NCI-H774 (cell line): ENCODE measurements around the gene OR7G2.
"Not testable (repeated sequence)": the region's sequence is repeated elsewhere in the genome, so short reads cannot be mapped to it uniquely, and the experiment has no call there.

Source experiments
- DNase-seq: peaks from one replicate; lab custom pipeline; 2025; lab: John Stamatoyannopoulos, UW

OR7G2 gene

GRCh38 chr19:9073806-9074205, 33.5 kb downstream of the OR7G2 start:
- no peak for DNase-seq

DNA sequence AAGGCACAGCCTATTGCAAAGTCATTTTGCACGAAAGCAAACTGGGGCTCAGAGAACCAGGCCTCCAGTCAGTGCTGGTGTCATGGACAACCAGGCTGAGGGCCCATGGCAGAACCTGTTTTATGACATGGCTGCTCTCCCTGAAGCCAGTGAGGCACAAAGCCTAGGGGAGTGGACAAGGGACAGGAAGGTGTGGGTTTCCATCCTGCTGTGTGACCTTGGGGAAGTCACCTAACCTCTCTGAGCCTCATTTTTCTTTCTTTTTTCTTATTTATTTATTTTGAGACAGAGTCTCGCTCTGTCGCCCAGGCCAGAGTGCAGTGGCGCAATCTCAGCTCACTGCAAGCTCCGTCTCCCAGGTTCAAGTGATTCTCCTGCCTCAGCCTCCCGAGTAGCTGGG, 35.6 kb downstream of the OR7G2 start:
- DNase-seq, result not testable (repeated sequence)

DNA sequence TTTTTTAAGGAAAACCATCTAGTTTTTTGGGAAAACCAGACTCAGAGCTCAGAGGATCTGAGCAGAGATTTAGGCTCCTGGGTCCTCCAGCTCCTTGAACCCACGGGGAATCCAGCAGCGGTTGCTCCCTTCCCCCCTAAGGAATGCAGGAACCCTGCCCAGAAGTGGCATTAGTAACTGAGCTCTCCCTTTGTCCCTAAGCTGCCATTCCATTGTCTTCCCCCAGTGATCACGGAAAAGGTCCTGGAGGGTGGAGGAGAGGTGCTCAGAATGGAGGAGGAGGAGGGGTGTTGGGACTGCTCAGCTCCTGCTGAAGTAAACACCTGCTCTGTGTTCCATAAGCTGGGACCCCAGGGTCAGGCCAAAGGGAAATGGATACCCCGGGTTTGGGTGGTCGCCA, 37.2 kb downstream of the OR7G2 start:
- no peak for DNase-seq

DNA sequence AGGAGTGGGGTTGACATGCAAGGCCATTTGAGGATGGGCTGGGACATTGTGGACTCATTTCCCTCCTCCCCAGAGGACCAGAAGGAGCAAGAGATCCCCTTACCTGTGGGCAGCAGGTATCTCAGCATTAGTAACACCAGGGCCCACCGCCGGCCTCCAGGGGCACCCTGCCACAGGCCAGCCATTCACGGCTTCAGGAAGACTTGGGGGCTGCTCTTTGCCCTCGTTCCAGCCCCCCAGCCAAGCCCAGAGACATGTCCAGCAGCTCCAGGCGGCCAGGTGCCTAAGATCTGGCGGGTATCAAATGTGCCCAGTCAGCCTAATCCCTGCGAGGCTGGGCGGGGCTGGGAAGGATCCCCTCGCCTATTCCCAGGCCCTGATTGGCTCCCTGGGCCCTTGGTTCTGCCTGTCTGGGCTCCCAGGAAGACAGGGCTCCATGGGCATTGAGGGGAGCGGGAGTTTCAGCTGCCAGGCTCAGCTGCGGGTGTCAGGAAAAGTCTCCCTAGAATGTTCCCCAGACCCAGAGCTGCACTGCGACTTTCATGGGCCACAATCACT, 41.7 kb downstream of the OR7G2 start:
- no peak for DNase-seq

GRCh38 chr19:9061879-9062278, 45.4 kb downstream of the OR7G2 start:
- no peak for DNase-seq

GRCh38 chr19:9060564-9061340, 46.5 kb downstream of the OR7G2 start:
- DNase-seq, result no peak

- no peak for DNase-seq
Measured at GRCh38 chr19:9058905-9059667, 48.2 kb downstream of the OR7G2 start.

DNA sequence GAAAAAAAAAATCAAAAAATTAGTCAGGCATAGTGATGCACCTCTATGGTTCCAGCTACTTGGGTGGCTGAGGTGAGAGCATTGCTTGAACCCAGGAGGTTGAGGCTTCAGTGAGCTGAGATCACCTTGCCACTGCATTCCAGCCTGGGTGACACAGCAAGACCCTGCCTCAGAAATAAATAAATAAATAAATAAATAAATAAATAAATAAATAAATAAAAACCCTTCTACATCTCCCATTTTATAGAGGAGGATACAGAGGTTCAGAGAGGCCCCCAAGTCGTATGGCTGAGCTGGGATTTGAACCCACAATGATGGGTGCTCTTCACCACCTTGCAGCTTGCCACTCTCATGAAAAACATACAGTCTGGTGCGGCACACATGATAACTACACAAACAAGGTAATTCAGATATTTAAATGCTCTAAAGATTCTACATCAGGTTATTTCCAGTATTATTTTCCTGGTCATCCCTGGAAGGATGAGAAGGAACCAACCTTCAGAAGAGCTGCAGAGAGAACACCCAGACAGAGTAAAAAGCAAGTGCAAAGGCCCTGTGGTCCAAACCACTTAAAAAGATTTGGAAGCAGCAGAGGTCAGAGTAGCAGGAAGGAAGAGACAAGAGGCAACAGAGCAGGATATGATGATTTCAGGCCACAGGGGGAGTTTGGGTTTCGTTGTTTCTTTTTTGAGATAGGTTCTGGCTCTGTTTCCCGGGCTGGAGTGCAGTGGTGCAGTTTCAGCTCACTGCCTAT, 49.6 kb downstream of the OR7G2 start:
- no peak for DNase-seq

- DNase-seq, result not testable (repeated sequence)
Measured at GRCh38 chr19:9056131-9056530, 51.1 kb downstream of the OR7G2 start.

DNA sequence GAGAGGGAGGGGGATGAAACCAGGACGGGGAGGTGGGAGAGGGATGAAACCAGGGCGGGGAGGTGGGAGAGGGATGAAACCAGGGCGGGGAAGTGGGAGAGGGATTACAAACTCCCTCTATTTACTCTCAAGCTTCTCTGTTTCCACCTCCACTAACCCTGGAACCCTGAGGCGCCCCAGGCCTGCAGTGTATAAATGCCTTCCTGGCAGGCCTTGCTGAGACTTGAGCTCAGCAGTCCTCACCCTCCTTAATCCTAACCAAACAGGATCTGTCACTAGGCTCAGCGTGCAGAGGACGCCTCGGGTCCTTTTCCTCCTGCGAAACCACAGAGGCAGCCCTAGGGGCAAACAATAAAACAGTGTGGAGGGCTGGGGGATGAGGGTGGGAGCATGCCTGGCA, 52.5 kb downstream of the OR7G2 start:
- DNase-seq, result no peak

DNA sequence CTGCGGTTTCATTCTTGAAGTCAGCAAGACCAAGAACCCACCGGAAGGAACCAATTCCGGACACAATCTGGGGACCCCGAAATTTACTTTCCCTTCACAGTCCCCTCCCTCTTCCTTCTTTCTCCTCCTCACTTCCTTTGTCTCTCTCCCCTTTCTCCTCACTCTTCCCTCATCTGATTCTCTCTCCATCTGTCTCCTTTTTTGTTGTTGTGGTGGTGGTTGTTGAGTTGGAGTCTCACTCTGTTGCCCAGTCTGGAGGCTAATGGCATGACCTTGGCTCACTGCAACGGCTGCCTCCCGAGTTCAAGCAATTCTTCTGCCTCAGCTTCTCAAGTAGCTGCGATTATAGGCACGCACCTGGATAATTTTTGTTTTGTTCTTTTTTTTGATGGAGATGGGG, 53.1 kb downstream of the OR7G2 start:
- no peak for DNase-seq

DNA sequence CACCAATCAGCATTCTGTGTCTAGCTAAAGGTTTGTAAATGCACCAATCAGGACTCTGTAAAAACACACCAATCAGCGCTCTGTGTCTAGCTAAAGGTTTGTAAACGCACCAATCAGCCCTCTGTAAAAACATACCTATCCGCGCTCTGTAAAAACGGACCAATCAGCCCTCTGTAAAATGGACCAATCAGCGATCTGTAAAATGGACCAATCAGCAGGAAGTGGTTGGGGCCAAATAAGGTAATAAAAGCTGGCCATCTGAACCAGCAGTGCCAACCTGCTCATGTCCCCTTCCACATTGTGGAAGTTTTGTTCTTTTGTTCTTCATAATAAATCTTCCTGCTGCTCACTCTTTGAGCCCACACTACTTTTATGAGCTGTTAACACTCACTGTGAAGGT, 53.6 kb downstream of the OR7G2 start:
- DNase-seq, result not testable (repeated sequence)

DNA sequence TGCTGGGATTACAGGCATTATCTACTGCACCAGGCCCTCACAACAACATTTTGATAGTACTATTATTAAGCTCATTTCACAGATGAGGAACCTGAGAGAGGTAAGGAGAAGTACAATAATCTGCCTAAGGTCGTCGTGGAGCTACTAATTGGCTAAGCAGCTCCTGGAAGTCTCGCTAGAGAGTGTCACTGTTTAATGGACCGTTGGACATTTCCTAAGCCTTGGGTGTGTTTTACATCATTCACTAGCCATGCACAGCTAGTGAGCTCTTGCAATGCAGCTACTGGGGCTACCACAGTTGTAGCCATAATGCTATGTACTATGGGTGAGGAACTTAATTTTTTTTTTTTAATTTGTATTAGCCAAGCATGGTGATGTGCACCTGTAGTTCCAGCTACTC, 54.4 kb downstream of the OR7G2 start:
- DNase-seq, result no peak
